Fibroblast of the aortic adventitia (primary cell): ENCODE data around the gene RELN. TPM values are rescaled to one million over a fixed set of nuclear protein-coding genes. Genes with fewer than 3 reads are reported as not detected.

Source experiments
- DNase-seq: peaks from one replicate; pipeline ENCODE4 v3.0.0-alpha.2; 2010; ENCODE audit warnings: low read depth
- H3K4me3 ChIP-seq: 2 replicates; pipeline ENCODE4 v1.5.1; 2011; ENCODE audit warnings: low read depth, mild to moderate bottlenecking, control low read depth, low read length, moderate library complexity
- CTCF ChIP-seq: IDR thresholded peaks from 2 replicates; pipeline ENCODE4 v1.5.1; 2011; ENCODE audit warnings: mild to moderate bottlenecking, low read length, control low read depth, inconsistent platforms; ENCODE audit not compliant: insufficient read depth
- total RNA-seq: library from RNA; depleted of rRNA; stranded (reverse); fragments of >200 nt; gene quantifications from 2 replicates; pipeline ENCODE4 v1.2.3, GENCODE V29; 2012; ENCODE audit warnings: low replicate concordance

The RELN gene
- total RNA-seq, 1 donor = 88.7 TPM

- DNase-seq = peak; percentile 6
- TF ChIP-seq CTCF = no peak
- H3K4me3 ChIP-seq = no peak overlapping the region
Observed at GRCh38 chr7:103632005-103632639, 357.3 kb downstream of the RELN start.

GRCh38 chr7:103630318-103630717, 359.1 kb downstream of the RELN start:
- H3K4me3 ChIP-seq = no peak overlapping the region
- TF ChIP-seq CTCF = no peak
- peak; percentile 16 for DNase-seq

- TF ChIP-seq CTCF = no peak
- H3K4me3 ChIP-seq = no peak overlapping the region
- DNase-seq = no peak
Observed at GRCh38 chr7:103628742-103629141, 360.7 kb downstream of the RELN start.

GRCh38 chr7:103626776-103627175, 362.7 kb downstream of the RELN start:
- H3K4me3 ChIP-seq = no peak overlapping the region
- TF ChIP-seq CTCF = no peak
- peak; percentile 12 for DNase-seq

GRCh38 chr7:103622274-103622673, 367.2 kb downstream of the RELN start:
- DNase-seq = peak; percentile 9
- no peak overlapping the region for H3K4me3 ChIP-seq
- no peak for TF ChIP-seq CTCF

GRCh38 chr7:103613655-103614642, 375.5 kb downstream of the RELN start:
- DNase-seq = peak; percentile 59
- TF ChIP-seq CTCF = no peak
- H3K4me3 ChIP-seq = no peak overlapping the region
